Peyer's patch (tissue), 4 donors: ENCODE data around the gene IFNK.

Source experiments
- POLR2A ChIP-seq, 2 donors: fragments of 450-650 bp; IDR thresholded peaks; one replicate each; pipeline ENCODE4 v1.5.1; 2017; ENCODE audit warnings: antibody characterized with exemption in 2 of 2, mild to moderate bottlenecking in 2 of 2, moderate library complexity in 2 of 2
- TF ChIP-seq, protein P1 (sequence below), 6 experiments: fragments of 450-650 bp in 4 of 6; fragments of 200-600 bp in 2 of 6; sonication (generic) in 1 of 6; IDR thresholded peaks; one replicate each; pipeline ENCODE4 v1.5.1; 2017 to 2019; ENCODE audit warnings: antibody characterized with exemption in 6 of 6, mild to moderate bottlenecking in 3 of 6, moderate library complexity in 1 of 6

DNA sequence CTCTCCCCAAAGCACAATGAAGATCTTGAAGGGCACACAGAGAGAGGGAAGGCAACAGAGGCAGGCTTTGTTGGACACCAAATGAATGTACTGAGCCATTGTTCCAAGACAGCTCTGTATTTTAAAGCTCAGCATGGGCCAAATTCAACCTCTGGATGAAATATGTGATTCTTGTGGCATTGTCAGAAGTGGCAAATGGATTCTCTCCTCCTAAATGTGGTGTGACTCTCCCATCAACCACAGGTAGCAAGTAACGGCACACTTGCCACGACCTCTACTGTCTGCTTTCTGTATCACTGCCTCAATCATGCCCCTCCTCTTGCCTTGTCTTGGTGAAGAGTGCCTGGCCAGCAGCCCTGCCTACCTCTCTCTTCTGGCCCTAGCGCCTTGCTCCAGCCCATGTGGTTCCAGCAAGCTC lies 11.6 kb downstream of the IFNK start:
- TF ChIP-seq, protein P1, sequence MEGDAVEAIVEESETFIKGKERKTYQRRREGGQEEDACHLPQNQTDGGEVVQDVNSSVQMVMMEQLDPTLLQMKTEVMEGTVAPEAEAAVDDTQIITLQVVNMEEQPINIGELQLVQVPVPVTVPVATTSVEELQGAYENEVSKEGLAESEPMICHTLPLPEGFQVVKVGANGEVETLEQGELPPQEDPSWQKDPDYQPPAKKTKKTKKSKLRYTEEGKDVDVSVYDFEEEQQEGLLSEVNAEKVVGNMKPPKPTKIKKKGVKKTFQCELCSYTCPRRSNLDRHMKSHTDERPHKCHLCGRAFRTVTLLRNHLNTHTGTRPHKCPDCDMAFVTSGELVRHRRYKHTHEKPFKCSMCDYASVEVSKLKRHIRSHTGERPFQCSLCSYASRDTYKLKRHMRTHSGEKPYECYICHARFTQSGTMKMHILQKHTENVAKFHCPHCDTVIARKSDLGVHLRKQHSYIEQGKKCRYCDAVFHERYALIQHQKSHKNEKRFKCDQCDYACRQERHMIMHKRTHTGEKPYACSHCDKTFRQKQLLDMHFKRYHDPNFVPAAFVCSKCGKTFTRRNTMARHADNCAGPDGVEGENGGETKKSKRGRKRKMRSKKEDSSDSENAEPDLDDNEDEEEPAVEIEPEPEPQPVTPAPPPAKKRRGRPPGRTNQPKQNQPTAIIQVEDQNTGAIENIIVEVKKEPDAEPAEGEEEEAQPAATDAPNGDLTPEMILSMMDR (IDR thresholded peaks at IDR 0.05), result peak in 2 of 6 experiments; percentile 10 to 20
- no peak for TF ChIP-seq POLR2A (IDR thresholded peaks at IDR 0.05)
